B cell (primary cell): ENCODE data around the gene MBTPS1. TPM values are rescaled to one million over a fixed set of nuclear protein-coding genes. Genes with fewer than 3 reads are reported as not detected.

Experiments used
- ATAC-seq: fragments of 200-7000 bp; cut with Tn5 transposase; one replicate; pipeline ENCODE4 v1.10.0; 2021; ENCODE audit warnings: low read depth, mild to moderate bottlenecking, moderate number of reproducible peaks, moderate library complexity
- CTCF ChIA-PET: fragments of 350-600 bp; sonication (Branson Sonifier 250); formaldehyde crosslinking; loops from one replicate; lab custom pipeline; 2021; ENCODE audit warnings: antibody characterized with exemption, inconsistent platforms; lab: Charles Lee
- POLR2A ChIA-PET: fragments of 350-600 bp; sonication (Branson Sonifier 250); formaldehyde crosslinking; loops from one replicate; lab custom pipeline; 2021; ENCODE audit warnings: antibody characterized with exemption; lab: Charles Lee
- DNase-seq: peaks from one replicate; pipeline ENCODE4 v3.0.0; 2013
- H2AFZ ChIP-seq: 2 replicates; pipeline ENCODE4 v1.6.1; 2012; ENCODE audit warnings: mild to moderate bottlenecking, low read depth, low read length; ENCODE audit not compliant: insufficient read depth, poor library complexity, severe bottlenecking
- H3K27ac ChIP-seq, 2 donors: 1 replicate in 1 of 2; 2 replicates in 1 of 2; pipeline ENCODE4 v1.5.1; 2012 to 2013; ENCODE audit warnings: low read length in 2 of 2, mild to moderate bottlenecking in 2 of 2, moderate library complexity in 1 of 2
- H3K27me3 ChIP-seq, 4 experiments: fragments of 200-600 bp in 1 of 4; sonication (generic) in 1 of 4; replicated peaks in 1 of 4; 1 replicate in 2 of 4; 2 replicates in 2 of 4; pipeline versions ENCODE4 v1.6.1 to v1.7.0; 2013 to 2016; ENCODE audit warnings: low read length in 3 of 4, mild to moderate bottlenecking in 2 of 4, mixed read lengths in 1 of 4, moderate library complexity in 1 of 4; ENCODE audit not compliant: insufficient read depth in 4 of 4, control insufficient read depth in 3 of 4; ENCODE audit errors: control extremely low read depth in 1 of 4
- H3K36me3 ChIP-seq, 2 experiments: replicated peaks in 1 of 2; 1 replicate in 1 of 2; 2 replicates in 1 of 2; pipeline versions ENCODE4 v1.6.1 to v1.7.1; 2013; ENCODE audit warnings: low read length in 1 of 2; ENCODE audit not compliant: insufficient read depth in 2 of 2, control insufficient read depth in 1 of 2; ENCODE audit errors: control extremely low read depth in 1 of 2, extremely low read depth in 1 of 2
- H3K4me1 ChIP-seq, 2 donors: fragments of 200-600 bp in 1 of 2; sonication (generic) in 1 of 2; 1 replicate in 1 of 2; 2 replicates in 1 of 2; pipeline versions ENCODE4 v1.5.1 to v1.6.1; 2013 to 2017; ENCODE audit warnings: low read length in 2 of 2; ENCODE audit not compliant: control insufficient read depth in 2 of 2, insufficient read depth in 2 of 2
- H3K4me2 ChIP-seq: replicated peaks from 2 replicates; pipeline ENCODE3; 2012; ENCODE audit warnings: mild to moderate bottlenecking, low read depth, low read length; ENCODE audit not compliant: poor library complexity, severe bottlenecking
- H3K4me3 ChIP-seq, 5 experiments: fragments of 200-600 bp in 1 of 5; sonication (generic) in 1 of 5; 1 replicate in 3 of 5; 2 replicates in 2 of 5; pipeline versions ENCODE4 v1.5.1 to v1.7.0; 2011 to 2016; ENCODE audit warnings: low read length in 4 of 5, mild to moderate bottlenecking in 4 of 5, low read depth in 2 of 5, control low read depth in 1 of 5, moderate library complexity in 1 of 5; ENCODE audit not compliant: insufficient read depth in 1 of 5; ENCODE audit errors: control extremely low read depth in 1 of 5, extremely low read depth in 1 of 5
- H3K79me2 ChIP-seq: fragments of 200-600 bp; sonication (generic); one replicate; pipeline ENCODE4 v1.6.0; 2016; ENCODE audit warnings: low read length; ENCODE audit not compliant: control insufficient read depth, insufficient read depth
- H3K9ac ChIP-seq: fragments of 200-600 bp; sonication (generic); 2 replicates; pipeline ENCODE4 v1.6.1; 2017; ENCODE audit warnings: mild to moderate bottlenecking, low read length, moderate library complexity
- H3K9me3 ChIP-seq, 3 donors: one replicate each; pipeline versions ENCODE4 v1.6.1 to v1.7.1; 2013; ENCODE audit warnings: low read length in 2 of 3; ENCODE audit not compliant: control insufficient read depth in 2 of 3, insufficient read depth in 1 of 3; ENCODE audit errors: control extremely low read depth in 1 of 3
- H4K20me1 ChIP-seq: 2 replicates; pipeline ENCODE4 v1.6.0; 2012; ENCODE audit warnings: mild to moderate bottlenecking, low read length; ENCODE audit not compliant: insufficient read depth, control insufficient read depth, poor library complexity, severe bottlenecking
- H3K27ac Mint-ChIP-seq: one replicate; pipeline ENCODE4 v1.8.0; 2021; ENCODE audit warnings: mixed read lengths
- H3K27me3 Mint-ChIP-seq: one replicate; pipeline ENCODE4 v1.8.0; 2021; ENCODE audit warnings: mixed read lengths
- H3K4me1 Mint-ChIP-seq: one replicate; pipeline ENCODE4 v1.8.0; 2021; ENCODE audit warnings: mixed read lengths
- H3K4me3 Mint-ChIP-seq: one replicate; pipeline ENCODE4 v1.8.0; 2021; ENCODE audit warnings: mixed read lengths
- H3K9me3 Mint-ChIP-seq: one replicate; pipeline ENCODE4 v1.8.0; 2022; ENCODE audit warnings: mixed read lengths; ENCODE audit not compliant: insufficient read depth
- EZH2 ChIP-seq: IDR thresholded peaks from 2 replicates; pipeline ENCODE4 v1.6.1; 2012; ENCODE audit warnings: borderline replicate concordance, low read depth, mild to moderate bottlenecking, moderate library complexity, low read length; ENCODE audit not compliant: insufficient read depth, poor library complexity, severe bottlenecking
- WGBS: methylation state at CpG from one replicate; pipeline ENCODE4 v1.1.5; 2013; ENCODE audit warnings: missing lambda C conversion rate; ENCODE audit not compliant: insufficient coverage; 5-methylcytosine and 5-hydroxymethylcytosine counted together
- intact Hi-C: fragments of 100-400 bp; cut with micrococcal nuclease; formaldehyde crosslinking; loops from one replicate; pipeline ENCODE4 v1.10.0; 2022
- polyA plus RNA-seq: library from polyadenylated mRNA; depleted of rRNA; stranded (reverse); fragments of >200 nt; gene quantifications from 2 replicates; pipeline ENCODE4 v1.2.3, GENCODE V29; 2012
- total RNA-seq, 2 donors: library from RNA; stranded (reverse); fragments of 120-200 nt in 1 of 2; gene quantifications; 1 replicate in 1 of 2; 2 replicates in 1 of 2; pipeline versions ENCODE4 v1.2.3 to v1.2.4, GENCODE V29; 2013 to 2022
- TF ChIP-seq, protein P1 (sequence below): fragments of 200-600 bp; IDR thresholded peaks from one replicate; pipeline ENCODE4 v1.8.0; 2022; ENCODE audit warnings: antibody characterized with exemption, mild to moderate bottlenecking

MBTPS1 gene
- total and polyA plus RNA-seq, 2 donors (not counting 1 experiment from before 2014, with no cell fraction given) = 85.9 to 120 TPM

DNA sequence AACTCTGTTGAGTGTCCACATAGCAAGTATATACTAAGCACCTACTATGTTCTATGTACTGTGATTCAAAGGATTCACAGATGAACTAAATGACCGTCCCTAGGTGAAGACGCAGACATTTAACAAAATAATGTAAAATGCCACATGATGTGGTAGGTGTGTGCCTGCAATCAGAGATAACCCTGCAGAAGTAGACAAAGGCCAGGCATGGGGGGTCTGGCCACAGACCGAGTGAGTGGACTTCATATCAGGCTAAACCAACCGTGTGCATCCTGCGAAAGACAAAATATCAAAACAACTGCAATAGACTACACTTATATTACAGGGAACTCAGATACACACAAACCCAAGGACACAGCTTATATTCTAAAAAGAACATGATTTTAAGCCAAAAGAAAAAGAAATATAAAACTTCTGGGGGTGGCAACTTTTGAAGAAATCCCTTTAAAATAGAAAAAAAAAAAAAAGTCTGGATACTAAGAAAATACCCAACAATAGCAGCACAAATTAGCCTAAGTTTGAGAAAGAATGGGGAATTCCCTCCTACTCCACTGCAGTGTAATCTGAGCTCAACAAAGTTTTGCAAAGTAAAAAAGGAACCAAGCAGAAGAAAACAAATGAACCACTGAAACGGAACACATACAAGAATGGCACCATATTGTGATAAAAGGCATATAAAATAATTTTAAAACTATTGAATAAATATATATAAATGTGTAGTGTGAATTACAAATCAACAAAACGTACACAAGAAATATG, 16.0 kb upstream of the MBTPS1 start:
- 40% methylated on average over 1 of the region's 7 CpGs for WGBS
- Histone ChIP-seq H3K4me1 (peaks cover 9 to 16% of the 10 kb centered on the region in 2 donors), H4K20me1 (peaks cover 7% of the 10 kb centered on the region), H3K9ac (no peak overlapping the region), H3K79me2 (peaks cover 43% of the 10 kb centered on the region), H3K36me3 (peaks cover 3 to 16% of the 10 kb centered on the region in 2 experiments), H2AFZ (no peak overlapping the region), H3K9me3 (no peaks in the 10 kb centered on the region), H3K4me2 (peak overlapping the region; percentile 37), H3K27me3 (no peaks in the 10 kb centered on the region), H3K27ac (peak overlapping the region in 1 of 2 donors; percentile 40), H3K4me3 (no peak overlapping the region)
- Mint-ChIP-seq H3K27me3 (no peaks in the 10 kb centered on the region), H3K9me3 (no peaks in the 10 kb centered on the region), H3K4me3 (peak overlapping the region; percentile 13), H3K27ac (peak overlapping the region; percentile 67), H3K4me1 (peaks cover 20% of the 10 kb centered on the region)
- no peak for TF ChIP-seq EZH2
- TF ChIP-seq, protein P1, sequence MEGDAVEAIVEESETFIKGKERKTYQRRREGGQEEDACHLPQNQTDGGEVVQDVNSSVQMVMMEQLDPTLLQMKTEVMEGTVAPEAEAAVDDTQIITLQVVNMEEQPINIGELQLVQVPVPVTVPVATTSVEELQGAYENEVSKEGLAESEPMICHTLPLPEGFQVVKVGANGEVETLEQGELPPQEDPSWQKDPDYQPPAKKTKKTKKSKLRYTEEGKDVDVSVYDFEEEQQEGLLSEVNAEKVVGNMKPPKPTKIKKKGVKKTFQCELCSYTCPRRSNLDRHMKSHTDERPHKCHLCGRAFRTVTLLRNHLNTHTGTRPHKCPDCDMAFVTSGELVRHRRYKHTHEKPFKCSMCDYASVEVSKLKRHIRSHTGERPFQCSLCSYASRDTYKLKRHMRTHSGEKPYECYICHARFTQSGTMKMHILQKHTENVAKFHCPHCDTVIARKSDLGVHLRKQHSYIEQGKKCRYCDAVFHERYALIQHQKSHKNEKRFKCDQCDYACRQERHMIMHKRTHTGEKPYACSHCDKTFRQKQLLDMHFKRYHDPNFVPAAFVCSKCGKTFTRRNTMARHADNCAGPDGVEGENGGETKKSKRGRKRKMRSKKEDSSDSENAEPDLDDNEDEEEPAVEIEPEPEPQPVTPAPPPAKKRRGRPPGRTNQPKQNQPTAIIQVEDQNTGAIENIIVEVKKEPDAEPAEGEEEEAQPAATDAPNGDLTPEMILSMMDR = no peak
- DNase-seq (peak; percentile 32), ATAC-seq (peak; percentile 53)
- intact Hi-C loops = no loop called here
- ChIA-PET POLR2A (interaction anchor here (0.7 kb wide), 1 partner anchor 16 kb away, joined by 5 read pairs; the partner anchor contains the start of gene MBTPS1), CTCF (interaction anchor here (1.8 to 2.5 kb wide), 2 partner anchors 11 to 16 kb away, joined by 6 to 11 read pairs; partner anchors contain the start of gene MBTPS1)

DNA sequence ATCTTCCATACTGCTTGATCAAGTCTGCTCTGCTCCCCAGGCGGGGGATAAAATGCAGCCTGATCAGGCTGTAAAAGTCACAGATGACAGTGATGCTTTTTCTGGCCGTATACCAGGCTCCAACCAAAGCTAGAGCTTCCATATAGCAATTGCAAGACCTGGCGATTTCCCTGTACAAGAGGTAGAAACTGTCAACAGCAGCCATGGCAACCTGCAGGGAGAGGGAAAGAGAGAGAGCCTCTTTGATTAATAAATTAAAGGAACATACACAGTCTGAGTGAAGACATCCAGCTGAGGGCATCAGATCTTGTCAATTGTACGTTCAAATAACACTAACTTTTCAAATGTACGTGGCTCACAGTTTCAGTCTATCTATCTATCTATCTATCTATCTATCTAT, 14.4 kb upstream of the MBTPS1 start:
- no peak overlapping the region for H3K27ac Mint-ChIP-seq
- Histone ChIP-seq H3K4me1 (peaks cover 9 to 16% of the 10 kb centered on the region in 2 donors), H3K9ac (no peak overlapping the region), H3K9me3 (no peaks in the 10 kb centered on the region), H3K27ac (no peak overlapping the region), H3K4me2 (no peak overlapping the region), H4K20me1 (no peaks in the 10 kb centered on the region), H3K36me3 (peaks cover 3 to 16% of the 10 kb centered on the region in 2 experiments), H2AFZ (no peak overlapping the region), H3K79me2 (peaks cover 27% of the 10 kb centered on the region), H3K27me3 (no peaks in the 10 kb centered on the region), H3K4me3 (no peak overlapping the region)
- WGBS = 90% methylated on average over 3 of the region's 5 CpGs
- intact Hi-C loops = no loop called here
- H3K4me1 Mint-ChIP-seq = peaks cover 20% of the 10 kb centered on the region
- ChIA-PET POLR2A (interaction anchor here (1.5 kb wide), 1 partner anchor 14 kb away, joined by 3 read pairs; the partner anchor contains the start of gene MBTPS1), CTCF (no interaction called here)
- ATAC-seq (no peak), DNase-seq (no peak)
- H3K9me3 Mint-ChIP-seq = no peaks in the 10 kb centered on the region
- no peaks in the 10 kb centered on the region for H3K27me3 Mint-ChIP-seq
- TF ChIP-seq, protein P1 = no peak
- TF ChIP-seq EZH2 = no peak
- no peak overlapping the region for H3K4me3 Mint-ChIP-seq
